Keratinocyte (primary cell): Measurements from ENCODE around the gene ZIC2. TPM values are rescaled to one million over a fixed set of nuclear protein-coding genes. Genes with fewer than 3 reads are reported as not detected.

ENCODE experiments used
- DNase-seq: peaks from one replicate; pipeline ENCODE4 v3.0.0-alpha.2; 2011; ENCODE audit warnings: low read depth, missing footprints, low spot score
- FAIRE-seq: peaks from 2 replicates; lab custom pipeline; 2011; peaks lifted over from hg19 to GRCh38; lab: Jason Lieb, UNC
- H2AFZ ChIP-seq: 2 replicates; pipeline ENCODE4 v1.6.0; 2012; ENCODE audit warnings: low read length, control low read depth, inconsistent platforms; ENCODE audit not compliant: control insufficient read depth
- H3K27ac ChIP-seq: 2 replicates; pipeline ENCODE4 v1.5.1; 2011; ENCODE audit warnings: low read length; ENCODE audit not compliant: control insufficient read depth, insufficient read depth
- H3K27me3 ChIP-seq: 3 replicates; pipeline ENCODE4 v1.6.0; 2011; ENCODE audit warnings: low read length; ENCODE audit not compliant: control insufficient read depth, insufficient read depth; ENCODE audit errors: extremely low read depth
- H3K36me3 ChIP-seq, 2 experiments: 2 replicates in 1 of 2; 3 replicates in 1 of 2; pipeline ENCODE4 v1.5.1; 2011; ENCODE audit warnings: low read length in 2 of 2, mild to moderate bottlenecking in 1 of 2; ENCODE audit not compliant: control insufficient read depth in 2 of 2, insufficient read depth in 2 of 2; ENCODE audit errors: extremely low read depth in 1 of 2
- H3K4me1 ChIP-seq: 3 replicates; pipeline ENCODE4 v1.5.1; 2011; ENCODE audit warnings: low read length; ENCODE audit not compliant: control insufficient read depth, insufficient read depth; ENCODE audit errors: extremely low read depth
- H3K4me2 ChIP-seq: 3 replicates; pipeline ENCODE4 v1.6.0; 2011; ENCODE audit warnings: low read depth, low read length; ENCODE audit not compliant: control insufficient read depth, insufficient read depth; ENCODE audit errors: extremely low read depth
- H3K4me3 ChIP-seq, 3 experiments: fragments of 200-600 bp in 1 of 3; sonication (generic) in 1 of 3; 2 replicates in 2 of 3; 3 replicates in 1 of 3; pipeline ENCODE4 v1.5.1; 2011 to 2016; ENCODE audit warnings: low read length in 3 of 3, mild to moderate bottlenecking in 3 of 3, control low read depth in 2 of 3, inconsistent platforms in 1 of 3, low read depth in 1 of 3, mixed read lengths in 1 of 3, mixed run types in 1 of 3, moderate library complexity in 1 of 3; ENCODE audit not compliant: control insufficient read depth in 2 of 3, insufficient read depth in 2 of 3; ENCODE audit errors: extremely low read depth in 1 of 3
- H3K79me2 ChIP-seq: 2 replicates; pipeline ENCODE4 v1.6.0; 2012; ENCODE audit warnings: low read length; ENCODE audit not compliant: control insufficient read depth, insufficient read depth
- H3K9ac ChIP-seq: 3 replicates; pipeline ENCODE4 v1.6.0; 2011; ENCODE audit warnings: low read length; ENCODE audit not compliant: control insufficient read depth, insufficient read depth; ENCODE audit errors: extremely low read depth
- H3K9me1 ChIP-seq: 3 replicates; pipeline ENCODE4 v1.6.0; 2011; ENCODE audit warnings: low read length; ENCODE audit not compliant: control insufficient read depth, insufficient read depth; ENCODE audit errors: extremely low read depth
- H3K9me3 ChIP-seq: 2 replicates; pipeline ENCODE4 v1.5.1; 2012; ENCODE audit warnings: low read depth, low read length; ENCODE audit not compliant: control insufficient read depth
- H4K20me1 ChIP-seq: 3 replicates; pipeline ENCODE4 v1.6.0; 2011; ENCODE audit warnings: low read length; ENCODE audit not compliant: control insufficient read depth, insufficient read depth; ENCODE audit errors: extremely low read depth
- EZH2 ChIP-seq: IDR thresholded peaks from one replicate; pipeline ENCODE4 v1.6.1; 2012; ENCODE audit warnings: inconsistent platforms, mild to moderate bottlenecking, low read length, moderate library complexity
- dilution Hi-C: fragments of 300-500 bp; cut with MboI; formaldehyde crosslinking; loops from one replicate; pipeline ENCODE4 v1.7.0; 2020; ENCODE audit warnings: low sequenced_read_pairs; ENCODE audit not compliant: extremely low pct_ligation_motif_present
- polyA plus RNA-seq, 5 experiments: library from polyadenylated mRNA; depleted of rRNA in 3 of 5; stranded (reverse) in 3 of 5; stranded (forward) in 1 of 5; unstranded in 1 of 5; fragments of >200 nt; gene quantifications; 1 replicate in 1 of 5; 2 replicates in 3 of 5; 3 replicates in 1 of 5; pipeline versions ENCODE4 v1.2.1 to v1.2.3, GENCODE V29; 2011 to 2012; ENCODE audit warnings: missing spikeins in 2 of 5, low read depth in 1 of 5, low replicate concordance in 1 of 5
- TF ChIP-seq, protein P1 (sequence below), 3 experiments: IDR thresholded peaks in 1 of 3; conservative IDR thresholded peaks in 1 of 3; optimal IDR thresholded peaks in 1 of 3; 2 replicates in 2 of 3; 3 replicates in 1 of 3; pipeline versions ENCODE3 to v1.5.1; 2011; ENCODE audit warnings: low read length in 3 of 3, mild to moderate bottlenecking in 3 of 3, moderate library complexity in 2 of 3, control low read depth in 1 of 3, inconsistent platforms in 1 of 3; ENCODE audit not compliant: insufficient read depth in 2 of 3; ENCODE audit errors: extremely low read depth in 1 of 3

Gene ZIC2
- polyA plus RNA-seq, 1 donor (not counting 4 experiments of a cell fraction or from before 2014, with no cell fraction given): not detected

DNA sequence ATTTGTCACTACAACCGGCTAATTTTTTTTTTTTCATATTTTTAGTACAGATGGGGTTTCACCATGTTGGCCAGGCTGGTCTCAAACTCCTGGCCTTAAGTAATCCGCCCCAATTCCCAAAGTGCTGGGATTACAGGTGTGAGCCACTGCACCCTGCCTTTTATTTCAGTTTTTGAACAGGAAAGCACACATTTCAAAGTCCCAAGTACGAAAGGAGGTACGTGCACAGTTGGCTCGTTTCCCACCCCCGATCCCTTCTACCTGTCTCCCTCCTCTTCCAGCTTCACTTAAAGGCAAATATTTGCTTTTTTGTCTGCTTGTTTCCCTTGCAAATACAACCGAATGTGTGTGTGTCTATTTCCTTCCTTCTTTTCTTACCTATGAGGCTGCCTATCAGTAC, 40.5 kb upstream of the ZIC2 start:
- DNase-seq (no peak), FAIRE-seq (no peak)
- H3K9me3 ChIP-seq: no peaks in the 10 kb centered on the region
- no peak overlapping the region for H2AFZ ChIP-seq
- H4K20me1 ChIP-seq: no peaks in the 10 kb centered on the region
- H3K36me3 ChIP-seq: no peaks in the 10 kb centered on the region
- H3K4me2 ChIP-seq: no peak overlapping the region
- no peak overlapping the region for H3K27ac ChIP-seq
- no peaks in the 10 kb centered on the region for H3K79me2 ChIP-seq
- dilution Hi-C loops: no loop called here
- TF ChIP-seq, protein P1, sequence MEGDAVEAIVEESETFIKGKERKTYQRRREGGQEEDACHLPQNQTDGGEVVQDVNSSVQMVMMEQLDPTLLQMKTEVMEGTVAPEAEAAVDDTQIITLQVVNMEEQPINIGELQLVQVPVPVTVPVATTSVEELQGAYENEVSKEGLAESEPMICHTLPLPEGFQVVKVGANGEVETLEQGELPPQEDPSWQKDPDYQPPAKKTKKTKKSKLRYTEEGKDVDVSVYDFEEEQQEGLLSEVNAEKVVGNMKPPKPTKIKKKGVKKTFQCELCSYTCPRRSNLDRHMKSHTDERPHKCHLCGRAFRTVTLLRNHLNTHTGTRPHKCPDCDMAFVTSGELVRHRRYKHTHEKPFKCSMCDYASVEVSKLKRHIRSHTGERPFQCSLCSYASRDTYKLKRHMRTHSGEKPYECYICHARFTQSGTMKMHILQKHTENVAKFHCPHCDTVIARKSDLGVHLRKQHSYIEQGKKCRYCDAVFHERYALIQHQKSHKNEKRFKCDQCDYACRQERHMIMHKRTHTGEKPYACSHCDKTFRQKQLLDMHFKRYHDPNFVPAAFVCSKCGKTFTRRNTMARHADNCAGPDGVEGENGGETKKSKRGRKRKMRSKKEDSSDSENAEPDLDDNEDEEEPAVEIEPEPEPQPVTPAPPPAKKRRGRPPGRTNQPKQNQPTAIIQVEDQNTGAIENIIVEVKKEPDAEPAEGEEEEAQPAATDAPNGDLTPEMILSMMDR (optimal IDR thresholded peaks at IDR 0.05 in 1 of 3, IDR thresholded peaks at IDR 0.05 in 1 of 3, conservative IDR thresholded peaks at IDR 0.05 in 1 of 3; ENCODE audit: extremely low read depth in 1 of 3, insufficient read depth in 2 of 3, low read length in 3 of 3): no peak
- TF ChIP-seq EZH2: no peak
- peaks cover 9% of the 10 kb centered on the region for H3K27me3 ChIP-seq
- no peaks in the 10 kb centered on the region for H3K4me1 ChIP-seq
- no peak overlapping the region for H3K4me3 ChIP-seq
- no peak overlapping the region for H3K9ac ChIP-seq
- no peaks in the 10 kb centered on the region for H3K9me1 ChIP-seq

DNA sequence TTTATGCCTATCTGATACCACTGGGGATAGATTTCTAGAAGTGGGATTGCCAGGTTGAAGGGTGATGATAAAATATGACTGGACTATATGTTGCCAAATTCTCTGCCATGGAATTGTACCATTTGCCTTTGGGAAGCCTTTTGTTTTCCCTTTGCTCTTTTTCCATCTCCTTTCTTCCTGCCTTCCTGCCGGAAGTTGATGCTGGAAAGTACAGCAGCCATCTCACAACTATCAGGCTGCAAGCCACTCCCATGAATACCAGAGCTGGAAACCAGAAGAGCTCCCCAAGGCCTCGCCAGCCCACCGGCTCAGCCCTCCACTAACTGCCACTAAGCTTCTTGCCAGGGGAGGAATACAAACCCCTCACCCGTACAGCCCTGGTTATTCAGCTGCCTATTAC, 39.7 kb upstream of the ZIC2 start:
- Histone ChIP-seq H4K20me1 (no peaks in the 10 kb centered on the region), H3K4me2 (no peak overlapping the region)
- no peak for FAIRE-seq

More for the DNA sequence above, 39.7 kb upstream of the ZIC2 start:
- dilution Hi-C loops: no loop called here
- no peak for TF ChIP-seq EZH2
- TF ChIP-seq, protein P1 (optimal IDR thresholded peaks at IDR 0.05 in 1 of 3, IDR thresholded peaks at IDR 0.05 in 1 of 3, conservative IDR thresholded peaks at IDR 0.05 in 1 of 3; ENCODE audit: extremely low read depth in 1 of 3, insufficient read depth in 2 of 3, low read length in 3 of 3): no peak
- no peaks in the 10 kb centered on the region for H3K79me2 ChIP-seq
- DNase-seq: no peak
- H3K27ac ChIP-seq: no peak overlapping the region
- no peaks in the 10 kb centered on the region for H3K4me1 ChIP-seq
- peaks cover 9% of the 10 kb centered on the region for H3K27me3 ChIP-seq
- H3K36me3 ChIP-seq: no peaks in the 10 kb centered on the region
- no peak overlapping the region for H3K4me3 ChIP-seq
- no peaks in the 10 kb centered on the region for H3K9me1 ChIP-seq
- no peak overlapping the region for H2AFZ ChIP-seq
- no peaks in the 10 kb centered on the region for H3K9me3 ChIP-seq
- H3K9ac ChIP-seq: no peak overlapping the region
